Ovary (tissue), 9 donors: ENCODE measurements around the gene VWA1. TPM values are rescaled to one million over a fixed set of nuclear protein-coding genes. Genes with fewer than 3 reads are reported as not detected.
"Not testable (repeated sequence)": the region's sequence is repeated elsewhere in the genome, so short reads cannot be mapped to it uniquely, and the experiment has no call there.

ENCODE experiments used
- DNase-seq, 5 donors: peaks; one replicate each; pipeline ENCODE4 v3.0.0-alpha.2; 2019 to 2020
- H3K27ac ChIP-seq, 2 donors: fragments of 200-600 bp; one replicate each; pipeline versions ENCODE4 v1.5.1 to v1.8.0; 2019 to 2022
- H3K27me3 ChIP-seq: fragments of 200-600 bp; one replicate; pipeline ENCODE4 v1.8.0; 2022
- H3K36me3 ChIP-seq: fragments of 200-600 bp; sonication (generic); one replicate; pipeline ENCODE4 v1.5.1; 2019
- H3K4me1 ChIP-seq: one replicate; pipeline ENCODE4 v1.8.1; 2013; ENCODE audit warnings: mild to moderate bottlenecking, moderate library complexity; ENCODE audit not compliant: insufficient read depth
- H3K4me3 ChIP-seq: fragments of 200-600 bp; sonication (generic); one replicate; pipeline ENCODE4 v1.5.1; 2017
- H3K9me3 ChIP-seq, 2 donors: fragments of 200-600 bp in 1 of 2; sonication (generic) in 1 of 2; one replicate each; pipeline versions ENCODE4 v1.5.1 to v1.8.1; 2013 to 2019; ENCODE audit warnings: mild to moderate bottlenecking in 1 of 2, moderate library complexity in 1 of 2
- EP300 ChIP-seq: sonication (generic); formaldehyde crosslinking; IDR thresholded peaks from one replicate; pipeline ENCODE4 v1.6.1; 2017; ENCODE audit warnings: antibody characterized with exemption
- POLR2A ChIP-seq: fragments of 450-650 bp; IDR thresholded peaks from one replicate; pipeline ENCODE4 v1.6.1; 2017; ENCODE audit warnings: antibody characterized with exemption, mild to moderate bottlenecking, moderate library complexity
- WGBS, 3 donors: extraction: QIAGEN DNeasy Blood & Tissue Kit in 1 of 3; methylation state at CpG; one replicate each; pipeline versions ENCODE4 v1.1.5 to v1.1.7; 2013 to 2017; 5-methylcytosine and 5-hydroxymethylcytosine counted together
- intact Hi-C, 4 donors: fragments of 100-400 bp; cut with DNase I; formaldehyde crosslinking; loops; one replicate each; pipeline versions ENCODE4 v1.11.0 to v1.15.1; 2022 to 2023
- polyA plus RNA-seq, 2 donors: library from polyadenylated mRNA; stranded (reverse); fragments of 200-250 nt in 1 of 2; fragments of 350-450 nt in 1 of 2; fragmentation: Illumina TruSeq in 1 of 2; extraction: RNeasy Lipid Tissue Mini Kit (QIAGEN cat#74804) in 1 of 2; gene quantifications; one replicate each; pipeline ENCODE4 v1.2.3, GENCODE V29; 2013 to 2014
- total RNA-seq, 7 donors: library from RNA; depleted of rRNA in 2 of 7; stranded (reverse); fragments of >200 nt in 2 of 7; fragmentation: NEBNext Ultra II Directional in 3 of 7; extraction: Animal tissue kit (Norgen Biotek cat#: 25700) in 3 of 7; gene quantifications; one replicate each; pipeline versions ENCODE4 v1.1.0 to v1.2.4, GENCODE V29; 2016 to 2023
- TF ChIP-seq, protein P1 (sequence below), 3 donors: fragments of 450-650 bp in 2 of 3; fragments of 200-600 bp in 1 of 3; IDR thresholded peaks; one replicate each; pipeline versions ENCODE4 v1.5.1 to v1.8.0; 2016 to 2022; ENCODE audit warnings: antibody characterized with exemption in 3 of 3, mild to moderate bottlenecking in 1 of 3
- donor health status: DM: no; HTN: no; CAD: no; lungs with moderate emphysema.
- donor health status: DM: no; HTN: no; CAD: no.
- donor health status: Bipolar disorder and iron deficiency.
- donor health status: DM: yes; HTN: yes; CAD: no.
- donor health status: DM: no; HTN: no; CAD: no.
- donor health status: DM: yes; HTN: yes; CAD: no.

VWA1 gene
- total and polyA plus RNA-seq, 9 donors = 0.20 to 73.5 (median 37.0) TPM

DNA sequence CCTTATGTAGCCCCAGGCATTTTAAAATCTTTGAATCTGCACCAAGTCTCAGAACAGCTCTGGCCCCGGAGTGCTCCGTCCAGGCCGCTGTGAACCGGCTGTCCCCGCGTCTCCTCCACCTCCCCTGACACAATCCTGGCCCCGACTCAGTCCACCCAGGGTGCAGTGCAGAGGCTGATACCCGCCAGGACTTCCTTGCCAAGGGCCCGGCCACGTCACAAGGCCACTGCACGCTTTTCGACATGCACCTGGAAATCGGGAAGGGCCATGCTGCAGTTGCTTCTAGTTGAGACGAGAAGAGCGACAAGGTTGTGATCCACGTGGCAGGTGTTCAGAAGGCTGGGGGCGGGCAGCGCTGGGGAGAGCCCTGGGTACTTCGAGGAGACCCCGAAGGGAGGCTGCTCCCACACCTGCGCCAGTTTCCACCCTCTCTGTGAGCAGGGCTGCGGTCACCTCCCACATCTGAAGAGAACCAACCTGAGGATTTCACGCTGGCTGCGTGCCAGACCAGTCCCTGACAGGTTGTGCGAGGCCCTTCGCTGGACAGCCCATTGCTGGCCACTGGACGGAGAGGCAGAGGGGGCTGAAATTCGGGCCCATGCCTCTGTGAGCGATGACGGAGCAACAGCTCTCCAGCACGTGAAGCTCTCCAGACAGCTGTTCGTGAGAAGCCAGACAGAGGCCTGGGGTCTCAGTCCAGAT is 6.7 kb downstream of the VWA1 start:
- WGBS, 3 donors = 58 to 64% (median 59%) methylated on average over 32 of the region's 32 CpGs
- no peak for TF ChIP-seq EP300
- TF ChIP-seq, protein P1, sequence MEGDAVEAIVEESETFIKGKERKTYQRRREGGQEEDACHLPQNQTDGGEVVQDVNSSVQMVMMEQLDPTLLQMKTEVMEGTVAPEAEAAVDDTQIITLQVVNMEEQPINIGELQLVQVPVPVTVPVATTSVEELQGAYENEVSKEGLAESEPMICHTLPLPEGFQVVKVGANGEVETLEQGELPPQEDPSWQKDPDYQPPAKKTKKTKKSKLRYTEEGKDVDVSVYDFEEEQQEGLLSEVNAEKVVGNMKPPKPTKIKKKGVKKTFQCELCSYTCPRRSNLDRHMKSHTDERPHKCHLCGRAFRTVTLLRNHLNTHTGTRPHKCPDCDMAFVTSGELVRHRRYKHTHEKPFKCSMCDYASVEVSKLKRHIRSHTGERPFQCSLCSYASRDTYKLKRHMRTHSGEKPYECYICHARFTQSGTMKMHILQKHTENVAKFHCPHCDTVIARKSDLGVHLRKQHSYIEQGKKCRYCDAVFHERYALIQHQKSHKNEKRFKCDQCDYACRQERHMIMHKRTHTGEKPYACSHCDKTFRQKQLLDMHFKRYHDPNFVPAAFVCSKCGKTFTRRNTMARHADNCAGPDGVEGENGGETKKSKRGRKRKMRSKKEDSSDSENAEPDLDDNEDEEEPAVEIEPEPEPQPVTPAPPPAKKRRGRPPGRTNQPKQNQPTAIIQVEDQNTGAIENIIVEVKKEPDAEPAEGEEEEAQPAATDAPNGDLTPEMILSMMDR (IDR thresholded peaks at IDR 0.05) = no peak
- no peak for TF ChIP-seq POLR2A
- no peak overlapping the region for H3K4me3 ChIP-seq
- H3K27ac ChIP-seq = no peak overlapping the region
- H3K9me3 ChIP-seq = no peaks in the 10 kb centered on the region
- DNase-seq = peak in 2 of 5 donors; percentile 51 to 56
- H3K36me3 ChIP-seq = no peaks in the 10 kb centered on the region
- H3K27me3 ChIP-seq = no peaks in the 10 kb centered on the region
- intact Hi-C loops = loop anchor here in 1 of 4 donors (2.0 kb wide), 1 partner anchor 57 kb away; no protein-coding TSS in a partner anchor
- H3K4me1 ChIP-seq = peaks cover 7% of the 10 kb centered on the region

- H3K27me3 ChIP-seq, intact Hi-C loops, H3K4me3 ChIP-seq, H3K4me1 ChIP-seq, H3K27ac ChIP-seq, DNase-seq, H3K36me3 ChIP-seq, H3K9me3 ChIP-seq: not testable (repeated sequence)
- 90 to 92% (median 90%) methylated on average over 19 of the region's 19 CpGs for WGBS, 3 donors
Measured at GRCh38 chr1:1446631-1447030, 11.1 kb downstream of the VWA1 start.

- Histone ChIP-seq H3K27ac (no peak within 1 kb of the TSS), H3K4me1 (no peaks in the 10 kb centered on the region), H3K27me3 (no peaks in the 10 kb centered on the region), H3K4me3 (no peak within 1 kb of the TSS), H3K36me3 (no peaks in the 10 kb centered on the region), H3K9me3 (no peaks in the 10 kb centered on the region)
- DNase-seq = no peak
- TF ChIP-seq EP300 (no peak), POLR2A (no peak)
- TF ChIP-seq, protein P1 (IDR thresholded peaks at IDR 0.05) = no peak
- WGBS, 3 donors = 71 to 84% (median 76%) methylated on average over 6 of the region's 6 CpGs
- intact Hi-C loops = no loop called here
Measured at GRCh38 chr1:1449099-1449739, 13.7 kb downstream of the VWA1 start, which contains the start of gene ATAD3C. TSS of gene ATAD3C (plus strand) at chr1:1449689. CDS start at chr1:1450684, 995 bp downstream.

DNA sequence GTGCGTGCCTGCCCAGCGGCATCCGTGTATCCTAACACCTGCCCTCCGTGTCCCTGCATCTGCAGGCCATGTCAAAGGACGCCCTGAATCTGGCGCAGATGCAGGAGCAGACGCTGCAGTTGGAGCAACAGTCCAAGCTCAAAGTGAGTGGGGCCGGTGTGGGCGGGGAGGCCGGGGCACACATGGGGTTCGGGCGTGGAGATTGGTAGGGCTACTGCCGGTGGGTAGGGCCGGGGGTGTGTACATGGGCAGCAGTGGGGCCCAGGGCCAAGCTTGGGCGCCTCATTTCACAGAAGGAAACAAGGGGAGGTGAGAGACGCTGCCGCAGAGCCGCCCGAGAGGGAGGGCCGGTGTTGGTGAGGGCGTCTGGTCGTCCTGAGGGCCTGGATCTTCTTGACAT is 15.1 kb downstream of the VWA1 start:
- H3K27ac ChIP-seq, H3K4me3 ChIP-seq, DNase-seq, H3K4me1 ChIP-seq, H3K36me3 ChIP-seq, H3K9me3 ChIP-seq, H3K27me3 ChIP-seq, intact Hi-C loops: not testable (repeated sequence)
- 73 to 81% (median 74%) methylated on average over 22 of the region's 22 CpGs for WGBS, 3 donors

- H3K4me1 ChIP-seq = no peaks in the 10 kb centered on the region
- 85 to 86% (median 85%) methylated on average over 20 to 26 of the region's 26 CpGs for WGBS, 3 donors
- TF ChIP-seq EP300 (no peak), POLR2A (no peak)
- TF ChIP-seq, protein P1 (IDR thresholded peaks at IDR 0.05) = no peak
- H3K4me3 ChIP-seq = no peak overlapping the region
- intact Hi-C loops = no loop called here
- DNase-seq = no peak
- no peaks in the 10 kb centered on the region for H3K9me3 ChIP-seq
- H3K27me3 ChIP-seq = no peaks in the 10 kb centered on the region
- no peaks in the 10 kb centered on the region for H3K36me3 ChIP-seq
- H3K27ac ChIP-seq = no peak overlapping the region
Measured at GRCh38 chr1:1451696-1452364, 16.3 kb downstream of the VWA1 start.

- intact Hi-C loops, H3K4me3 ChIP-seq, DNase-seq, H3K27me3 ChIP-seq, H3K4me1 ChIP-seq, H3K36me3 ChIP-seq, H3K27ac ChIP-seq, H3K9me3 ChIP-seq: not testable (repeated sequence)
- WGBS, 3 donors = 69 to 76% (median 72%) methylated on average over 8 of the region's 8 CpGs
Measured at GRCh38 chr1:1452365-1452739, 16.9 kb downstream of the VWA1 start.
